HG02943 (cell line): ENCODE results near the gene ZNF391.
"Not testable (repeated sequence)": the region's sequence is repeated elsewhere in the genome, so short reads cannot be mapped to it uniquely, and the experiment has no call there.

Source experiments
- ATAC-seq: cut with Tn5 transposase; IDR thresholded peaks from one replicate; pipeline ENCODE4 v1.9.1; 2021; ENCODE audit warnings: mild to moderate bottlenecking, low read depth, moderate library complexity; ENCODE audit not compliant: unreplicated experiment

ZNF391 gene

DNA sequence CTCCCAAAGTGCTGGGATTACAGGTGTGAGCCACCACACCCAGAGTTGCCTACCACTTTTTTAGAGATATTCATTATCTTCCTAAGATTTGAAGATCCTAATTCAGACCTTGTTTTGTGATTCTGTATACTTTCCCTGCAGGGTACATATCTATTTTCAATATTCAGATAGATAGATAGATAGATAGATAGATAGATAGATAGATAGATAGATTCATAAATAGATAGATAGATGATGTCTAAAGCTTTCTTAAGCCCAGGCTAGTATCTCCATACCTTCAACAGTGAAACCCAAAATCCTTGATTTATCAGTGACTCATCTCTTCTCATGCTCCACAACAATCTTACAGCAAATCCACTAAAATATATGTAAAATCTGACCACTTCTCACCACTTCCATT is 30.8 kb downstream of the ZNF391 start:
- no peak for ATAC-seq

DNA sequence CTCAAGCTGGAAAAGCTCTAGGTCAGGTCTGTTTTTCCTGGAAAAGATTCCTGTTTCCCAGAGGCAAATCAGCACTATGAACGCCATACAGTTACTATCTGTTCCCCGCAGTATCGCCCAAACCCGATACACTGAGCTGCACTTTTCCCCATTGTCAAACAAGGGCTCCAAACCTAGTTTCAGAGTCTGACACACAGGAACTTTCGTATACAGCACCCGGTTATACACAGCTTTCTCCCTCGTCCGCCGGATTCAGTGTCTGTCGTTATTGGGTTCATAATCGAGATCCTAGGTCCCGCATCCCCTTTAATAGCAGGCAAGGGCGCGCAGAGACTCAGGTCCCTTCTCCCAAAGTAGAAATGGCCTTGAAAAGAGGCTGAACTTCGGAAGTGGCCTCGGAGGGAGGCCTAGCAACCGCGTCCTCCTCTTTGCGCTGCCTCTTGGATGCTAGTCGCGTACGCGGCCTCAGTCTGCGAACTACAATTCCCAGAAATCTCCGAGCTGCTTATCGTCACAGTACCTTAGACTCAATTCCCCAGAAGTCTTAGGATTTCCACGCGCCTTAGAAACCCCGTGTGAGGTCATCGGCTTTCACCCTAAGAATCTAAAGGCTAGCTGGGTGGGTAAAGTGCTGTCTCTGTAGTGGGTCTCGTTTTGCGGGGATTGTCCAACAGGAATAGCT is 34.2 kb downstream of the ZNF391 start:
- ATAC-seq: no peak

GRCh38 chr6:27424851-27425250 is 36.3 kb downstream of the ZNF391 start:
- not testable (repeated sequence) for ATAC-seq

GRCh38 chr6:27426045-27426620 is 37.6 kb downstream of the ZNF391 start:
- ATAC-seq: no peak

DNA sequence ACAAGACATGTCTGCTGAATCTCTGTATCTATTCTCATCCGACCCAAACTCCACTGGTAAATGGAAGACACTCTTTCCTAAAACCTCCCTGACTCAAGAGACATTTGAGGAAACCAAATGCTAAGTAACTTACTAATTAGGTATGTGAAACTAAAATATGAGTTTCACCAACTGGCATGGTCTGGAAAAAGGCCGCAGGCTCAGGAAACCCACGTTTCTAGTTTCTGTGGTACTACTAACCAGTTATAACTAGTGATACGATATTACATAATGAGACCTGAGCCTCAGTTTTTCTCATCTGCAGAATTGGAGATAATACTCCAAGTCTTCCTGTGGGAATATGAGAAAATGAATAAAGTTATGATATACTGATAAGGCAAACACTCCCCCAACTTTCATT is 39.9 kb downstream of the ZNF391 start:
- no peak for ATAC-seq

DNA sequence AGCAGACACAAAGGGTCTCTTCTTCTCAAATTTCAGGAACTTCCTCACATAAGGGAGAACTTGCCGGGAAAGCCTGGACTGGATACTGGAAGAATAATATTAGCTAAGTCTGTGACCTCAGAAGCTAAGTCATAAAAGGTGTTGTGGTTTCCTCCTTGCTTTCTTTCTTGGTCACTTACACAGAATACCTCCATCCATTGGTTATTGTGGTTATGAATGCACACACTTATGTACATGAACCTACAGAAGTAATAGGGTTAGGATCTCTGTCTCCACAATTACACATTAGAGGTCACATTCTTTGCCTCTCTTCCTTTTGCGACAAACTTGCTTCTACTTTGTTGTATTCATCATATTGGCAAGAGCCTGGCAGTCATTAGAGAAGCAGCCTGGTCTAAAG is 40.4 kb downstream of the ZNF391 start:
- no peak for ATAC-seq

GRCh38 chr6:27433714-27434113 is 45.2 kb downstream of the ZNF391 start:
- ATAC-seq: no peak

DNA sequence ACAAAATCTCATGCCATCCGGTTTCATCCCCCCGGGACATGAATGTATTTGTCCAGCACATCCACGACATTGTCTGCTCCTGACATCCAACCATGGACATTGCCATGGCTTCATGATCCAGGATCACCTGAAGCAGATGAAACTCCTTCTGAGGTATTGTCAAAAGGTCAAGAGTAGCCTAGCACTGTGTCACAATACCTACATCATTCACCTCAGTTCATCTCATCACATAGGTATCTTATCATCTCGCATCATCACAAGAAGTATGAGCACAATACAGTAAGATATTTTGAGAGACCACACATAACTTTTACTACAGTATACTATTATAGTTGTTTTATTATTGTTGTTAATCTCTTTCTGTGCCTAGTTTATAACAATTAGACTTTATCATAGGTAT is 50.8 kb downstream of the ZNF391 start:
- no peak for ATAC-seq

- ATAC-seq: no peak
These were observed 52.4 kb downstream of the ZNF391 start for GRCh38 chr6:27441001-27441400.

DNA sequence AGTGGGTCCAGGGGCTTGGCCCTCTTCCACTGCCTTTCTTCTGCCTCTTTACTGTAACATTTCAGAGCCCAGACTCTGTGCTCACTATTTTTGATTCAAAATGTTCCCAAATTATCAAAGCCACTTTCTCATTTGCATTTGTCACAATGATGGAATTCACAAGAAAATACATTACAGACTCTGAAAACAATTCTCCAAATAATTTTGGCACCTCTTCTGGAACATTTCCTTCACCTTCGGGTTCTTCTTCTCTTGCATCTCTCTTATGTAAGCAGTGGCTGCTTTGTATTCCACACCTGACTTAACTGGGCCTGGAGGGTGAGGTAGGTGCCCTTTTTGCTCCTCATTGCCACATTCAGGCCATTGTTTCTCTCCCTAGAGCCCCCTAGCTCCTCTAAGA is 54.4 kb downstream of the ZNF391 start:
- no peak for ATAC-seq

- no peak for ATAC-seq
These were observed 59.9 kb downstream of the ZNF391 start for GRCh38 chr6:27448456-27448855.

DNA sequence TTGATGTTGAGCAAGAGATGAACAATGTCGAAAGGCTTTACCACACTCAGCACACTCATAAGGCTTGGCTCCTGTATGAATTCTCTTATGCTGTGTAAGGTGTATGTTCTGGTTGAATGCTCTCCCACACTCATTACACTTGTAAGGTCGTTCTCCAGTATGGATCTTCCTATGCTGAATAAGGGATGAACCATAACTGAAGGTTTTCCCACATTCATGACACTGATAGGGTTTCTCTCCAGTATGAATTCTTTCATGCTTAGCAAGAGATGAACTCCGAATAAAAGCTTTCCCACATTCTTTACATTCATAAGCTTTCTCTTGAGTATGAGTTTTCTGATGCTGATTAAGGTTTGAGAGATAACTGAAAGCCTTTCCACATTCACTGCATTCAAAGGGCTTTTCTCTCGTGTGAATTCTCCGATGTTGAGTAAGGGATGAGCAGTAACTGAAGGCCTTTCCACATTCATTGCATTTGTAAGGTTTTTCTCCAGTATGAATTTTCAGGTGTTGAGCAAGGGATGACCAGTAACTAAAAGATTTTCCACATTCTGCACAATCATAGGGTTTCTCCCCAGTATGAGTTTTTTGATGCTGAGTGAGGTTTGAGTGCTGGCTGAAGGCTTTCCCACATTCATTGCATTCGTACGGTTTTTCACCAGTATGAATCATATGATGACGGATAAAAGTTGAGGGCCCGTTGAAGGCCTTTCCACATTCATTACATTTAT is 63.3 kb downstream of the ZNF391 start:
- no peak for ATAC-seq

DNA sequence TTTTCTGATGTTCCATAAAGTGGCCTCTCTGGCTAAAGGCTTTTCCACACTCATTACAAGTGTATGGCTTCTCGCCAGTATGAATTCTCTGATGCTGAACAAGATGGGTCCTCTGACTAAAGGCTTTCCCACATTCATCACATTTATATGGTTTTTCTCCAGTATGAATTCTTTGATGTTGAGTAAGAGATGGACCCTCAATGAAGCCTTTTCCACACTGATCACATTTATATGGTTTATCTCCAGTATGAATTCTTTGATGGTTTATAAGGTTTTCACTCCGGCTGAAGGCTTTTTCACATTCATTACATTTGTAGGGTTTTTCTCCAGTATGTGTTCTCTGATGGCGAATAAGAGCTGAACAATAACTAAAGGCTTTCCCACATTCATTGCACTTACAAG is 63.9 kb downstream of the ZNF391 start:
- ATAC-seq: no peak
